Type B pancreatic cell (in vitro differentiated cells): ENCODE measurements around the gene ARPC4. TPM values are rescaled to one million over a fixed set of nuclear protein-coding genes. Genes with fewer than 3 reads are reported as not detected.

Experiments
- DNase-seq: peaks from one replicate; pipeline ENCODE4 v3.0.0; 2021; ENCODE audit warnings: mixed read lengths; ENCODE audit not compliant: unreplicated experiment; ENCODE audit errors: extremely low spot score
- H3K27ac Mint-ChIP-seq: 2 replicates; pipeline ENCODE4 v1.8.0; 2021; ENCODE audit warnings: mild to moderate bottlenecking, mixed read lengths
- H3K27me3 Mint-ChIP-seq: 2 replicates; pipeline ENCODE4 v1.8.0; 2021; ENCODE audit warnings: mixed read lengths
- H3K36me3 Mint-ChIP-seq: 2 replicates; pipeline ENCODE4 v1.8.0; 2021; ENCODE audit warnings: mixed read lengths
- H3K4me1 Mint-ChIP-seq: one replicate; pipeline ENCODE4 v1.8.0; 2021; ENCODE audit warnings: mixed read lengths; ENCODE audit not compliant: unreplicated experiment
- H3K4me3 Mint-ChIP-seq: 2 replicates; pipeline ENCODE4 v1.8.0; 2021; ENCODE audit warnings: mild to moderate bottlenecking, mixed read lengths
- H3K9me3 Mint-ChIP-seq: 2 replicates; pipeline ENCODE4 v1.8.0; 2021; ENCODE audit warnings: mixed read lengths
- CTCF ChIP-seq: fragments of 200-600 bp; sonication (generic); conservative IDR thresholded peaks from 2 replicates; pipeline ENCODE4 v1.5.0; 2021; ENCODE audit warnings: antibody characterized with exemption, mild to moderate bottlenecking
- total RNA-seq: library from RNA; stranded (reverse); gene quantifications from 2 replicates; pipeline ENCODE4 v1.2.1, GENCODE V29; 2021; ENCODE audit warnings: low replicate concordance

The ARPC4 gene
- total RNA-seq, 1 donor from 2014 or later, result 131 TPM

- Mint-ChIP-seq H3K4me1 (peaks cover 14% of the 10 kb centered on the region), H3K27ac (peak overlapping the region; percentile 48), H3K36me3 (peaks cover 24% of the 10 kb centered on the region), H3K27me3 (no peaks in the 10 kb centered on the region), H3K9me3 (no peaks in the 10 kb centered on the region), H3K4me3 (peak overlapping the region; percentile 98)
- no peak for DNase-seq
- TF ChIP-seq CTCF, result no peak
Observed at GRCh38 chr3:9794400-9794799, 1.5 kb downstream of the ARPC4 start.

- peak overlapping the region; percentile 57 for H3K27ac Mint-ChIP-seq
- DNase-seq, result no peak
- H3K4me1 Mint-ChIP-seq, result peaks cover 14% of the 10 kb centered on the region
- no peak for TF ChIP-seq CTCF
- H3K9me3 Mint-ChIP-seq, result no peaks in the 10 kb centered on the region
- peaks cover 24% of the 10 kb centered on the region for H3K36me3 Mint-ChIP-seq
- H3K4me3 Mint-ChIP-seq, result peak overlapping the region; percentile 79
- H3K27me3 Mint-ChIP-seq, result no peaks in the 10 kb centered on the region
Observed at GRCh38 chr3:9795207-9795606, 2.3 kb downstream of the ARPC4 start.

GRCh38 chr3:9797196-9797945 lies 4.5 kb downstream of the ARPC4 start:
- peaks cover 8% of the 10 kb centered on the region for H3K4me1 Mint-ChIP-seq
- H3K27me3 Mint-ChIP-seq, result no peaks in the 10 kb centered on the region
- no peak for DNase-seq
- H3K36me3 Mint-ChIP-seq, result peaks cover 24% of the 10 kb centered on the region
- TF ChIP-seq CTCF, result no peak
- H3K27ac Mint-ChIP-seq, result no peak overlapping the region
- H3K4me3 Mint-ChIP-seq, result no peak overlapping the region
- H3K9me3 Mint-ChIP-seq, result no peaks in the 10 kb centered on the region

- peaks cover 29% of the 10 kb centered on the region for H3K36me3 Mint-ChIP-seq
Observed at GRCh38 chr3:9800529-9800928, 7.6 kb downstream of the ARPC4 start.

GRCh38 chr3:9803494-9803893 lies 10.6 kb downstream of the ARPC4 start:
- peaks cover 14% of the 10 kb centered on the region for H3K36me3 Mint-ChIP-seq
- DNase-seq, result no peak
- no peak for TF ChIP-seq CTCF
- no peaks in the 10 kb centered on the region for H3K9me3 Mint-ChIP-seq
- no peak overlapping the region for H3K27ac Mint-ChIP-seq
- H3K4me3 Mint-ChIP-seq, result no peak overlapping the region
- H3K4me1 Mint-ChIP-seq, result peaks cover 9% of the 10 kb centered on the region
- no peaks in the 10 kb centered on the region for H3K27me3 Mint-ChIP-seq

More at GRCh38 chr3:9800529-9800928, 7.6 kb downstream of the ARPC4 start:
- no peak for DNase-seq
- no peaks in the 10 kb centered on the region for H3K9me3 Mint-ChIP-seq
- no peak overlapping the region for H3K4me3 Mint-ChIP-seq
- H3K27ac Mint-ChIP-seq, result no peak overlapping the region
- no peaks in the 10 kb centered on the region for H3K27me3 Mint-ChIP-seq
- no peaks in the 10 kb centered on the region for H3K4me1 Mint-ChIP-seq
- TF ChIP-seq CTCF, result peak; percentile 58
